Panc1 (cell line): Measurements from ENCODE around the gene VMAC. TPM values are rescaled to one million over a fixed set of nuclear protein-coding genes. Genes with fewer than 3 reads are reported as not detected.

Source experiments
- ATAC-seq: fragments of 200-7000 bp; cut with Tn5 transposase; 2 replicates; pipeline ENCODE4 v1.9.1; 2020; ENCODE audit warnings: mild to moderate bottlenecking, moderate library complexity
- BruUV-seq: library from RNA; stranded (reverse); fragments of 400-500 nt; replicated peaks from 2 replicates; lab custom pipeline; 2021; lab: Mats Ljungman, UMichigan
- CTCF ChIA-PET: fragments of 300-600 bp; sonication (Branson Sonifier 250); formaldehyde crosslinking; loops from one replicate; lab custom pipeline; 2022; ENCODE audit warnings: antibody characterized with exemption; lab: Charles Lee
- POLR2A ChIA-PET: fragments of 300-600 bp; sonication (Branson Sonifier 250); formaldehyde crosslinking; loops from one replicate; lab custom pipeline; 2022; ENCODE audit warnings: antibody characterized with exemption; lab: Charles Lee
- DNase-seq: peaks from one replicate; pipeline ENCODE4 v3.0.0-alpha.2; 2010; ENCODE audit warnings: low read depth, low spot score
- H3K27ac ChIP-seq: 2 replicates; pipeline ENCODE4 v1.5.1; 2011; ENCODE audit warnings: mild to moderate bottlenecking, low read length, inconsistent platforms
- H3K27me3 ChIP-seq: fragments of 200-500 bp; sonication (Bioruptor generic); 2 replicates; pipeline ENCODE4 v1.6.0; 2014; ENCODE audit warnings: low read length, inconsistent platforms; ENCODE audit not compliant: control insufficient read depth, insufficient read depth
- H3K36me3 ChIP-seq: fragments of 200-500 bp; sonication (Bioruptor generic); 2 replicates; pipeline ENCODE4 v1.5.1; 2014; ENCODE audit warnings: inconsistent platforms, mild to moderate bottlenecking, low read length, moderate library complexity; ENCODE audit not compliant: control insufficient read depth, insufficient read depth
- H3K4me1 ChIP-seq: 2 replicates; pipeline ENCODE4 v1.5.1; 2011; ENCODE audit warnings: inconsistent platforms, mild to moderate bottlenecking, low read length, moderate library complexity; ENCODE audit not compliant: control insufficient read depth, insufficient read depth
- H3K4me3 ChIP-seq, 2 experiments: 2 replicates each; pipeline ENCODE4 v1.5.1; 2011 to 2012; ENCODE audit warnings: low read depth in 2 of 2, low read length in 2 of 2, mild to moderate bottlenecking in 2 of 2, inconsistent platforms in 1 of 2, moderate library complexity in 1 of 2
- H3K9me3 ChIP-seq: fragments of 200-500 bp; sonication (Bioruptor generic); 2 replicates; pipeline ENCODE4 v1.5.1; 2014; ENCODE audit warnings: low read depth, mild to moderate bottlenecking, inconsistent platforms, low read length, moderate library complexity; ENCODE audit not compliant: control insufficient read depth, insufficient read depth
- POLR2AphosphoS5 ChIP-seq: IDR thresholded peaks from 2 replicates; pipeline ENCODE4 v1.6.1; 2012; ENCODE audit warnings: mild to moderate bottlenecking, low read depth, low read length, moderate library complexity
- SIN3A ChIP-seq: IDR thresholded peaks from 2 replicates; pipeline ENCODE4 v1.6.1; 2012; ENCODE audit warnings: low read depth, mild to moderate bottlenecking, low read length, moderate library complexity, borderline replicate concordance; ENCODE audit not compliant: insufficient read depth
- TCF7L2 ChIP-seq: IDR thresholded peaks from 2 replicates; pipeline ENCODE4 v1.6.1; 2011; ENCODE audit warnings: mild to moderate bottlenecking, low read depth, low read length, inconsistent platforms
- in situ Hi-C: cut with HindIII; loops from 2 replicates; pipeline ENCODE4 v1.10.0; 2016; ENCODE audit warnings: low sequenced_read_pairs, low pct_unique_long_range_greater_than_20kb
- intact Hi-C: fragments of 100-400 bp; cut with micrococcal nuclease; formaldehyde crosslinking; loops from one replicate; pipeline ENCODE4 v1.10.0; 2022; ENCODE audit not compliant: unreplicated experiment
- total RNA-seq: library from RNA; stranded (reverse); gene quantifications from one replicate; pipeline ENCODE4 v1.2.1, GENCODE V29; 2021; ENCODE audit not compliant: unreplicated experiment
- TF ChIP-seq, protein P1 (sequence below), 2 experiments: IDR thresholded peaks; 2 replicates each; pipeline ENCODE4 v1.6.1; 2011 to 2012; ENCODE audit warnings: low read depth in 2 of 2, control low read depth in 1 of 2, low read length in 1 of 2, mild to moderate bottlenecking in 1 of 2, moderate library complexity in 1 of 2; ENCODE audit not compliant: insufficient read depth in 1 of 2
- TF ChIP-seq, protein P2 (sequence below): fragments of 450-650 bp; IDR thresholded peaks from 2 replicates; pipeline ENCODE4 v1.5.1; 2017; ENCODE audit warnings: mild to moderate bottlenecking

Gene VMAC
- total RNA-seq, 1 experiment from 2014 or later = 5.2 TPM

DNA sequence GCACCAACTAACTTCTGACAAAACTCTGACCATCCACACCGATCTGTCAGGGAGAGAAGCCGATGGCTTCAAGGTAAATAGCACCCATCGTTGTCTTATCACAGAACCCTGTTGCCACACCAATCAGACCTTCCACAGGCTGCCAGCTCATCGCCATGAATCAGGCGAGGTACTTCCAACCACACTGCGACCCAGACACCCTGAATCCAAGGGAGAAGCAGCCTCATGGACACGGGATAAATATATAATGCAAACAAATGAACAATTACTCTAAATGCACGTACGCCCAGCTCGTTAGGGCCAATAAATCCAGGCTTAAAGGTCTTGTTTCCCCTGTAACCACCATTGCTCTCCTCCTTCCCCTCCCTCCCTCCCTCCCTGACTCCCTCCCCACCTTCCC, 52.5 kb downstream of the VMAC start:
- DNase-seq = no peak
- Histone ChIP-seq H3K9me3 (no peaks in the 10 kb centered on the region), H3K36me3 (no peaks in the 10 kb centered on the region), H3K27ac (no peak overlapping the region), H3K4me1 (peaks cover 23% of the 10 kb centered on the region), H3K27me3 (no peaks in the 10 kb centered on the region), H3K4me3 (no peak overlapping the region)
- ChIA-PET CTCF (no interaction called here), POLR2A (no interaction called here)
- in situ Hi-C loops = no loop called here
- intact Hi-C loops = no loop called here
- TF ChIP-seq, protein P1, sequence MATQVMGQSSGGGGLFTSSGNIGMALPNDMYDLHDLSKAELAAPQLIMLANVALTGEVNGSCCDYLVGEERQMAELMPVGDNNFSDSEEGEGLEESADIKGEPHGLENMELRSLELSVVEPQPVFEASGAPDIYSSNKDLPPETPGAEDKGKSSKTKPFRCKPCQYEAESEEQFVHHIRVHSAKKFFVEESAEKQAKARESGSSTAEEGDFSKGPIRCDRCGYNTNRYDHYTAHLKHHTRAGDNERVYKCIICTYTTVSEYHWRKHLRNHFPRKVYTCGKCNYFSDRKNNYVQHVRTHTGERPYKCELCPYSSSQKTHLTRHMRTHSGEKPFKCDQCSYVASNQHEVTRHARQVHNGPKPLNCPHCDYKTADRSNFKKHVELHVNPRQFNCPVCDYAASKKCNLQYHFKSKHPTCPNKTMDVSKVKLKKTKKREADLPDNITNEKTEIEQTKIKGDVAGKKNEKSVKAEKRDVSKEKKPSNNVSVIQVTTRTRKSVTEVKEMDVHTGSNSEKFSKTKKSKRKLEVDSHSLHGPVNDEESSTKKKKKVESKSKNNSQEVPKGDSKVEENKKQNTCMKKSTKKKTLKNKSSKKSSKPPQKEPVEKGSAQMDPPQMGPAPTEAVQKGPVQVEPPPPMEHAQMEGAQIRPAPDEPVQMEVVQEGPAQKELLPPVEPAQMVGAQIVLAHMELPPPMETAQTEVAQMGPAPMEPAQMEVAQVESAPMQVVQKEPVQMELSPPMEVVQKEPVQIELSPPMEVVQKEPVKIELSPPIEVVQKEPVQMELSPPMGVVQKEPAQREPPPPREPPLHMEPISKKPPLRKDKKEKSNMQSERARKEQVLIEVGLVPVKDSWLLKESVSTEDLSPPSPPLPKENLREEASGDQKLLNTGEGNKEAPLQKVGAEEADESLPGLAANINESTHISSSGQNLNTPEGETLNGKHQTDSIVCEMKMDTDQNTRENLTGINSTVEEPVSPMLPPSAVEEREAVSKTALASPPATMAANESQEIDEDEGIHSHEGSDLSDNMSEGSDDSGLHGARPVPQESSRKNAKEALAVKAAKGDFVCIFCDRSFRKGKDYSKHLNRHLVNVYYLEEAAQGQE (IDR thresholded peaks at IDR 0.05; ENCODE audit: insufficient read depth in 1 of 2, low read depth in 2 of 2, low read length in 1 of 2) = no peak
- no peak for TF ChIP-seq SIN3A
- no peak for TF ChIP-seq POLR2AphosphoS5
- no peak for TF ChIP-seq TCF7L2
- TF ChIP-seq, protein P2, sequence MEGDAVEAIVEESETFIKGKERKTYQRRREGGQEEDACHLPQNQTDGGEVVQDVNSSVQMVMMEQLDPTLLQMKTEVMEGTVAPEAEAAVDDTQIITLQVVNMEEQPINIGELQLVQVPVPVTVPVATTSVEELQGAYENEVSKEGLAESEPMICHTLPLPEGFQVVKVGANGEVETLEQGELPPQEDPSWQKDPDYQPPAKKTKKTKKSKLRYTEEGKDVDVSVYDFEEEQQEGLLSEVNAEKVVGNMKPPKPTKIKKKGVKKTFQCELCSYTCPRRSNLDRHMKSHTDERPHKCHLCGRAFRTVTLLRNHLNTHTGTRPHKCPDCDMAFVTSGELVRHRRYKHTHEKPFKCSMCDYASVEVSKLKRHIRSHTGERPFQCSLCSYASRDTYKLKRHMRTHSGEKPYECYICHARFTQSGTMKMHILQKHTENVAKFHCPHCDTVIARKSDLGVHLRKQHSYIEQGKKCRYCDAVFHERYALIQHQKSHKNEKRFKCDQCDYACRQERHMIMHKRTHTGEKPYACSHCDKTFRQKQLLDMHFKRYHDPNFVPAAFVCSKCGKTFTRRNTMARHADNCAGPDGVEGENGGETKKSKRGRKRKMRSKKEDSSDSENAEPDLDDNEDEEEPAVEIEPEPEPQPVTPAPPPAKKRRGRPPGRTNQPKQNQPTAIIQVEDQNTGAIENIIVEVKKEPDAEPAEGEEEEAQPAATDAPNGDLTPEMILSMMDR = no peak
- ATAC-seq = no peak
- BruUV-seq = no TSS peak

DNA sequence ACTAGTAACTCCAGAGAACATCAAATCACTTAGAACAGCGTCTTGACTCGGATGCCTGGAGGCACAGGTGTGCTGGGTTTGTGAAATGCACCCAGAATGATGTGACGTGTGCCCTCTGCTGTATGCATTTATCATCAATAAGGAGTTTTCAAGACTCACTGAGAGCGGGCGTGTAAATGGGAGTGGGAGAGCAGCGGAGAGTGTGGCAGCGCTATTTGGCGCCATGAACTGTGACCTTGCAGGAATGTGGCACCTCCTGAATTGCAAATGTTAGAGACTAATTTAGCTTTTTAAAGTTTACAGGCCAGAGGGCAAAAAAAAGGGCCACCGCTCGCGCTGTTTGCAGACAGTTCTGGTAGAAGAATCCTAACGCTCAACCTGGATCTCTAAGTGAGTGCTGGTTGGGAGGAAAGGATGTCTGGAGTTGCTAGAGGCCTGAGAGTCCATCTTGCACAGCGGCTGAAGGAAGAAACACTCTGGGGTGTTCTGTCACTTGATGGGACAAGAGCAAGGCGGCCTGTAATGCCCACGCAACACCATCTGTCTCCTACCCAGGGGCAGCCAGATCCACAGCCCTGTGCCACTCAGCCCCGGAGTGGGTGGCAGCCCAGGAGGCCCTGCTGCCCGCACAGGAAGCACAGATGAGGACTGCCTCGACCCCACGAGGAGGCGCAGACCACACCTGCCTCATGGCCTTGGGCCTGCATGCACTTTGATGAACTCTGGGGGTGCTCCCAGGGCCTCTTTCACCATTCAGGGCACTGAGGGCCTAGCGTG, 53.6 kb downstream of the VMAC start:
- POLR2A ChIA-PET = no interaction called here
- ATAC-seq (no peak), DNase-seq (no peak)
- Histone ChIP-seq H3K4me3 (no peak overlapping the region), H3K9me3 (no peaks in the 10 kb centered on the region), H3K27me3 (no peaks in the 10 kb centered on the region), H3K36me3 (no peaks in the 10 kb centered on the region), H3K4me1 (peaks cover 27% of the 10 kb centered on the region), H3K27ac (no peak overlapping the region)
- in situ Hi-C loops = no loop called here
- CTCF ChIA-PET = no interaction called here
- TF ChIP-seq SIN3A (no peak), POLR2AphosphoS5 (no peak), TCF7L2 (no peak)
- TF ChIP-seq, protein P2 = no peak
- TF ChIP-seq, protein P1 (IDR thresholded peaks at IDR 0.05; ENCODE audit: insufficient read depth in 1 of 2, low read depth in 2 of 2, low read length in 1 of 2) = no peak
- intact Hi-C loops = no loop called here
- no TSS peak for BruUV-seq
